Measurements from ENCODE around the gene CATSPERZ. TPM values are rescaled to one million over a fixed set of nuclear protein-coding genes. Genes with fewer than 3 reads are reported as not detected.
A peak's percentile ranks its signal among the peaks of the same experiment; 100 is the strongest.

CATSPERZ gene
- total and polyA plus RNA-seq, 2 of the 13 experiments (the other 11 are each of a cell fraction or from before 2014, with no cell fraction given) = 0.22 to 0.48 TPM

DNA sequence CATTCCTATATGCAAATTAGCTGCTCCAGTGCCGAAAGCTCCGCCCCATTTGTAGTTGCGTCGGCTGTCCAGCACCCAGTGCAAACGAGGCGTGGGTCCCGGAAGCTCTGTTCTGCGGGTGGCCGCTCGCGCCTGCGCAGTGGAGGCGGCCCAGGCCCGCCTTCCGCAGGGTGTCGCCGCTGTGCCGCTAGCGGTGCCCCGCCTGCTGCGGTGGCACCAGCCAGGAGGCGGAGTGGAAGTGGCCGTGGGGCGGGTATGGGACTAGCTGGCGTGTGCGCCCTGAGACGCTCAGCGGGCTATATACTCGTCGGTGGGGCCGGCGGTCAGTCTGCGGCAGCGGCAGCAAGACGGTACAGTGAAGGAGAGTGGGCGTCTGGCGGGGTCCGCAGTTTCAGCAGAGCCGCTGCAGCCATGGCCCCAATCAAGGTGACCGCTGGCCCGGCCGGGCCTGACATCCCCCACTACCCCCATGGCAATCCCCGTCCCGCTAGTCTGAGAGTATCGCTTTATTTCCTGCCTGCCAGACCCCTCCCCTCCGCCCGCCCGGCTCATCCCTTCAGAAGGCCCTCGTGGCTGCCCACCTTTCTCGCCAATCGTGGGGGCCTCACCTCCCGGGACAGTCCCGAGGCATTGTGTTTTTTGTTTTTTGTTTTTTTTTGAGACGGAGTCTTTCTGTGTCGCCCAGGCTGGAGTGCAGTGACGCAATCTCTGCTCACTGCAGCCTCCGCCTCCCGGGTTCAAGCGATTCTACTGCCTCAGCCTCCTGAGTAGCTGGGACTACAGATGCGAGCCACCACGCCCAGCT lies 18.0 kb downstream of the CATSPERZ start, which contains the start of gene PRDX5 (continued):
- TF ChIP-seq, protein P1, sequence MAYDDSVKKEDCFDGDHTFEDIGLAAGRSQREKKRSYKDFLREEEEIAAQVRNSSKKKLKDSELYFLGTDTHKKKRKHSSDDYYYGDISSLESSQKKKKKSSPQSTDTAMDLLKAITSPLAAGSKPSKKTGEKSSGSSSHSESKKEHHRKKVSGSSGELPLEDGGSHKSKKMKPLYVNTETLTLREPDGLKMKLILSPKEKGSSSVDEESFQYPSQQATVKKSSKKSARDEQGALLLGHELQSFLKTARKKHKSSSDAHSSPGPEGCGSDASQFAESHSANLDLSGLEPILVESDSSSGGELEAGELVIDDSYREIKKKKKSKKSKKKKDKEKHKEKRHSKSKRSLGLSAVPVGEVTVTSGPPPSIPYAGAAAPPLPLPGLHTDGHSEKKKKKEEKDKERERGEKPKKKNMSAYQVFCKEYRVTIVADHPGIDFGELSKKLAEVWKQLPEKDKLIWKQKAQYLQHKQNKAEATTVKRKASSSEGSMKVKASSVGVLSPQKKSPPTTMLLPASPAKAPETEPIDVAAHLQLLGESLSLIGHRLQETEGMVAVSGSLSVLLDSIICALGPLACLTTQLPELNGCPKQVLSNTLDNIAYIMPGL (CRISPR knock-in tag; IDR thresholded peaks at IDR 0.05; ENCODE audit: borderline replicate concordance in 1 of 2, low read depth in 1 of 2) = peak; percentile 88 to 96
- no peak for TF ChIP-seq SP140L (CRISPR knock-in tag; IDR thresholded peaks at IDR 0.05; ENCODE audit: borderline replicate concordance)
- peak; percentile 51; the same call in 1 of the 2 replicates for TF ChIP-seq ZNF724P (CRISPR knock-in tag; IDR thresholded peaks at IDR 0.05; ENCODE audit: borderline replicate concordance)
- TF ChIP-seq FOXO1 (CRISPR knock-in tag; IDR thresholded peaks at IDR 0.05) = 0 out of 2 replicates have a peak, but pooled peaks have one; percentile 27
- TF ChIP-seq, protein P2, sequence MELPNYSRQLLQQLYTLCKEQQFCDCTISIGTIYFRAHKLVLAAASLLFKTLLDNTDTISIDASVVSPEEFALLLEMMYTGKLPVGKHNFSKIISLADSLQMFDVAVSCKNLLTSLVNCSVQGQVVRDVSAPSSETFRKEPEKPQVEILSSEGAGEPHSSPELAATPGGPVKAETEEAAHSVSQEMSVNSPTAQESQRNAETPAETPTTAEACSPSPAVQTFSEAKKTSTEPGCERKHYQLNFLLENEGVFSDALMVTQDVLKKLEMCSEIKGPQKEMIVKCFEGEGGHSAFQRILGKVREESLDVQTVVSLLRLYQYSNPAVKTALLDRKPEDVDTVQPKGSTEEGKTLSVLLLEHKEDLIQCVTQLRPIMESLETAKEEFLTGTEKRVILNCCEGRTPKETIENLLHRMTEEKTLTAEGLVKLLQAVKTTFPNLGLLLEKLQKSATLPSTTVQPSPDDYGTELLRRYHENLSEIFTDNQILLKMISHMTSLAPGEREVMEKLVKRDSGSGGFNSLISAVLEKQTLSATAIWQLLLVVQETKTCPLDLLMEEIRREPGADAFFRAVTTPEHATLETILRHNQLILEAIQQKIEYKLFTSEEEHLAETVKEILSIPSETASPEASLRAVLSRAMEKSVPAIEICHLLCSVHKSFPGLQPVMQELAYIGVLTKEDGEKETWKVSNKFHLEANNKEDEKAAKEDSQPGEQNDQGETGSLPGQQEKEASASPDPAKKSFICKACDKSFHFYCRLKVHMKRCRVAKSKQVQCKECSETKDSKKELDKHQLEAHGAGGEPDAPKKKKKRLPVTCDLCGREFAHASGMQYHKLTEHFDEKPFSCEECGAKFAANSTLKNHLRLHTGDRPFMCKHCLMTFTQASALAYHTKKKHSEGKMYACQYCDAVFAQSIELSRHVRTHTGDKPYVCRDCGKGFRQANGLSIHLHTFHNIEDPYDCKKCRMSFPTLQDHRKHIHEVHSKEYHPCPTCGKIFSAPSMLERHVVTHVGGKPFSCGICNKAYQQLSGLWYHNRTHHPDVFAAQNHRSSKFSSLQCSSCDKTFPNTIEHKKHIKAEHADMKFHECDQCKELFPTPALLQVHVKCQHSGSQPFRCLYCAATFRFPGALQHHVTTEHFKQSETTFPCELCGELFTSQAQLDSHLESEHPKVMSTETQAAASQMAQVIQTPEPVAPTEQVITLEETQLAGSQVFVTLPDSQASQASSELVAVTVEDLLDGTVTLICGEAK (IDR thresholded peaks at IDR 0.05) = no peak
- TF ChIP-seq, protein P2 (CRISPR knock-in tag; IDR thresholded peaks at IDR 0.05) = 0 out of 2 replicates have a peak, but pooled peaks have one; percentile 11
- TF ChIP-seq NFE2L1 (CRISPR knock-in tag; IDR thresholded peaks at IDR 0.05; ENCODE audit: borderline replicate concordance) = no peak
- 0 out of 2 replicates have a peak, but pooled peaks have one; percentile 29 for TF ChIP-seq SP2 (CRISPR knock-in tag; IDR thresholded peaks at IDR 0.05)
- TF ChIP-seq CENPX (CRISPR knock-in tag; IDR thresholded peaks at IDR 0.05) = no peak
- no peak; the same call in 1 of the 2 replicates for TF ChIP-seq KDM4B (CRISPR knock-in tag; IDR thresholded peaks at IDR 0.05)
- TF ChIP-seq NR1H2 (CRISPR knock-in tag; IDR thresholded peaks at IDR 0.05; ENCODE audit: borderline replicate concordance, low read depth) = no peak; the same call in 1 of the 2 replicates
- no peak for TF ChIP-seq RXRB (CRISPR knock-in tag; IDR thresholded peaks at IDR 0.05; ENCODE audit: borderline replicate concordance)
- TF ChIP-seq ZZZ3 (CRISPR knock-in tag; IDR thresholded peaks at IDR 0.05; ENCODE audit: borderline replicate concordance) = peak; percentile 88; the same call in 1 of the 2 replicates
- TF ChIP-seq, protein P3, sequence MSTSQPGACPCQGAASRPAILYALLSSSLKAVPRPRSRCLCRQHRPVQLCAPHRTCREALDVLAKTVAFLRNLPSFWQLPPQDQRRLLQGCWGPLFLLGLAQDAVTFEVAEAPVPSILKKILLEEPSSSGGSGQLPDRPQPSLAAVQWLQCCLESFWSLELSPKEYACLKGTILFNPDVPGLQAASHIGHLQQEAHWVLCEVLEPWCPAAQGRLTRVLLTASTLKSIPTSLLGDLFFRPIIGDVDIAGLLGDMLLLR (CRISPR knock-in tag; IDR thresholded peaks at IDR 0.05) = no peak
- TF ChIP-seq ZNF382 (CRISPR knock-in tag; IDR thresholded peaks at IDR 0.05; ENCODE audit: borderline replicate concordance) = no peak
- TF ChIP-seq XBP1 (CRISPR knock-in tag; IDR thresholded peaks at IDR 0.05) = no peak
- no peak for TF ChIP-seq ZNF354B (CRISPR knock-in tag; IDR thresholded peaks at IDR 0.05)
- peak; percentile 20 for TF ChIP-seq YEATS4 (CRISPR knock-in tag; IDR thresholded peaks at IDR 0.05; ENCODE audit: borderline replicate concordance)

All from HepG2 (cell line).